ENCODE results near the gene SNX1.
"Not testable (repeated sequence)": the region's sequence is repeated elsewhere in the genome, so short reads cannot be mapped to it uniquely, and the experiment has no call there.

DNA sequence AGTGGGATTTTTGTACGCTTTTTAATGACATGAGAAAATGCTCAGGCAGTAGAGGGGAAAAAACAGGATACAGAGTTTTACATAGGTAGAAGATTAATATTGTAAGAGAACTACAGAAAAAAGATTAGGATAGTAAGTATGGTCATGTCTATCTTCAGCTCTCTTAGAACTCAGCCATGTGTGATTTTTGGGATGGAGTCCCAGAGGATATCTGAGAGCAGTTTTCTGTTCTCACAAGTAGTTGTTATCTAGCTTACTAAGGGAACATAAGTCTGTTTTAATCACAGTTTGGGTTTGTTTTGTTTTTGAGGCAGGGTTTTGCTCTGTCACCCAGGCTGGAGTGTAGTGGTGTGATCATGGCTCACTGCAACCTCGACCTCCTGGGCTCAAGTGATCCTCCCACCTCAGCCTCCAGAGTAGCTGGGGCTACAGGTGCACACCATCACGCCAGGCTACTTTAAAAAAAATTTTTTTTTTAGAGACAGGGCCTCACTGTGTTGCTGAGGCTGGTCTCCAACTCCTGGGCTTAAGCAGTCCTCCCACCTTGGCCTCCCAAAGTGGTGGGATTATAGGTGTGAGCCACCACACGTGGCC lies 14.4 kb downstream of the SNX1 start:
- not testable (repeated sequence) for TF ChIP-seq CTCF (conservative IDR thresholded peaks at IDR 0.05); ZFX (IDR thresholded peaks at IDR 0.05)

Data from C4-2B (cell line).